HEK293 (cell line): ENCODE results near the gene ADGRD1.

Experiments
- CTCF ChIA-PET: fragments of 350-600 bp; formaldehyde crosslinking; extraction: SDS; loops from one replicate; lab custom pipeline; 2021; ENCODE audit warnings: antibody characterized with exemption; lab: Yijun Ruan, JAX
- POLR2A ChIA-PET: fragments of 300-600 bp; formaldehyde crosslinking; extraction: SDS; loops from one replicate; lab custom pipeline; 2020; ENCODE audit warnings: antibody characterized with exemption, inconsistent platforms; lab: Yijun Ruan, JAX
- H3K27ac ChIP-seq: fragments of 200-500 bp; sonication (Bioruptor generic); 2 replicates; pipeline ENCODE4 v1.5.1; 2014; ENCODE audit warnings: low read depth, low read length, control low read depth, inconsistent platforms; ENCODE audit errors: extremely low read depth
- H3K36me3 ChIP-seq, 2 experiments: fragments of 200-500 bp in 1 of 2; sonication (Bioruptor generic) in 1 of 2; 1 replicate in 1 of 2; 2 replicates in 1 of 2; pipeline ENCODE4 v1.5.1; 2014 to 2017; ENCODE audit warnings: inconsistent platforms in 2 of 2, low read length in 2 of 2; ENCODE audit not compliant: control insufficient read depth in 2 of 2, insufficient read depth in 1 of 2
- H3K4me1 ChIP-seq: fragments of 200-500 bp; sonication (Bioruptor generic); 2 replicates; pipeline ENCODE4 v1.5.1; 2014; ENCODE audit warnings: mild to moderate bottlenecking, low read length, inconsistent platforms; ENCODE audit not compliant: control insufficient read depth, insufficient read depth
- H3K4me3 ChIP-seq: 2 replicates; pipeline ENCODE4 v1.5.1; 2011; ENCODE audit warnings: low read depth, mild to moderate bottlenecking, control low read depth, low read length, moderate library complexity
- H3K9me3 ChIP-seq: fragments of 200-500 bp; sonication (Bioruptor generic); 2 replicates; pipeline ENCODE4 v1.5.1; 2014; ENCODE audit warnings: low read depth, low read length, inconsistent platforms; ENCODE audit not compliant: control insufficient read depth, insufficient read depth
- SCRT1 ChIP-seq: fragments of 450-650 bp; formaldehyde crosslinking; IDR thresholded peaks from 2 replicates; pipeline ENCODE4 v1.5.1; 2016; ENCODE audit warnings: missing biosample characterization, missing genetic modification characterization, borderline replicate concordance
- SETDB1 ChIP-seq: IDR thresholded peaks from one replicate; pipeline ENCODE4 v1.6.1; 2017; ENCODE audit warnings: mild to moderate bottlenecking, low read length, moderate library complexity, mixed read lengths; ENCODE audit not compliant: insufficient read length
- SP7 ChIP-seq: fragments of 450-650 bp; formaldehyde crosslinking; IDR thresholded peaks from 2 replicates; pipeline ENCODE4 v1.5.1; 2016; ENCODE audit warnings: missing biosample characterization, missing genetic modification characterization
- YY1 ChIP-seq: fragments of 450-650 bp; formaldehyde crosslinking; IDR thresholded peaks from 2 replicates; pipeline ENCODE4 v1.5.1; 2018; ENCODE audit warnings: missing biosample characterization, missing genetic modification characterization
- ZEB2 ChIP-seq: fragments of 450-650 bp; formaldehyde crosslinking; IDR thresholded peaks from 2 replicates; pipeline ENCODE4 v1.5.1; 2016; ENCODE audit warnings: missing biosample characterization, missing genetic modification characterization
- ZNF169 ChIP-seq: fragments of 450-650 bp; formaldehyde crosslinking; IDR thresholded peaks from 2 replicates; pipeline ENCODE4 v1.5.1; 2016; ENCODE audit warnings: missing biosample characterization, missing genetic modification characterization
- ZNF248 ChIP-seq: fragments of 450-650 bp; formaldehyde crosslinking; IDR thresholded peaks from 2 replicates; pipeline ENCODE4 v1.5.1; 2017; ENCODE audit warnings: missing biosample characterization, missing genetic modification characterization
- ZNF274 ChIP-seq, 2 experiments: fragments of 200-500 bp in 1 of 2; fragments of 450-650 bp in 1 of 2; sonication (Bioruptor generic) in 1 of 2; formaldehyde crosslinking in 1 of 2; IDR thresholded peaks; 2 replicates each; pipeline versions ENCODE4 v1.5.1 to v1.6.1; 2014 to 2016; ENCODE audit warnings: borderline replicate concordance in 1 of 2, inconsistent platforms in 1 of 2, low read length in 1 of 2, missing biosample characterization in 1 of 2, missing genetic modification characterization in 1 of 2
- ZNF335 ChIP-seq: fragments of 450-650 bp; formaldehyde crosslinking; conservative IDR thresholded peaks from 2 replicates; pipeline ENCODE4 v1.5.1; 2016; ENCODE audit warnings: missing biosample characterization, missing genetic modification characterization
- ZNF521 ChIP-seq: fragments of 450-650 bp; formaldehyde crosslinking; IDR thresholded peaks from 2 replicates; pipeline ENCODE4 v1.5.1; 2017; ENCODE audit warnings: missing biosample characterization, mild to moderate bottlenecking, missing genetic modification characterization
- ZNF571 ChIP-seq: fragments of 450-650 bp; formaldehyde crosslinking; IDR thresholded peaks from 2 replicates; pipeline ENCODE4 v1.5.0; 2017; ENCODE audit warnings: missing biosample characterization, missing genetic modification characterization
- ZNF768 ChIP-seq: fragments of 450-650 bp; formaldehyde crosslinking; IDR thresholded peaks from 2 replicates; pipeline ENCODE4 v1.5.1; 2018; ENCODE audit warnings: missing biosample characterization, mild to moderate bottlenecking, missing genetic modification characterization
- TF ChIP-seq, protein P1 (sequence below): fragments of 450-650 bp; formaldehyde crosslinking; IDR thresholded peaks from 2 replicates; pipeline ENCODE4 v1.5.1; 2016; ENCODE audit warnings: missing biosample characterization, missing genetic modification characterization
- TF ChIP-seq, protein P2 (sequence below): fragments of 450-650 bp; formaldehyde crosslinking; IDR thresholded peaks from 2 replicates; pipeline ENCODE4 v1.5.1; 2016; ENCODE audit warnings: missing biosample characterization, missing genetic modification characterization
- TF ChIP-seq, protein P3 (sequence below): fragments of 450-650 bp; formaldehyde crosslinking; IDR thresholded peaks from 2 replicates; pipeline ENCODE4 v1.5.1; 2016; ENCODE audit warnings: missing biosample characterization, missing genetic modification characterization
- TF ChIP-seq, protein P4 (sequence below): fragments of 450-650 bp; formaldehyde crosslinking; IDR thresholded peaks from 2 replicates; pipeline ENCODE4 v1.5.1; 2017; ENCODE audit warnings: missing biosample characterization, missing genetic modification characterization
- TF ChIP-seq, protein P5 (sequence below): fragments of 450-650 bp; formaldehyde crosslinking; IDR thresholded peaks from 2 replicates; pipeline ENCODE4 v1.5.1; 2016; ENCODE audit warnings: missing biosample characterization, missing genetic modification characterization
- TF ChIP-seq, protein P6 (sequence below): fragments of 450-650 bp; formaldehyde crosslinking; IDR thresholded peaks from 2 replicates; pipeline ENCODE4 v1.5.1; 2016; ENCODE audit warnings: missing biosample characterization, missing genetic modification characterization, borderline replicate concordance

The ADGRD1 gene

DNA sequence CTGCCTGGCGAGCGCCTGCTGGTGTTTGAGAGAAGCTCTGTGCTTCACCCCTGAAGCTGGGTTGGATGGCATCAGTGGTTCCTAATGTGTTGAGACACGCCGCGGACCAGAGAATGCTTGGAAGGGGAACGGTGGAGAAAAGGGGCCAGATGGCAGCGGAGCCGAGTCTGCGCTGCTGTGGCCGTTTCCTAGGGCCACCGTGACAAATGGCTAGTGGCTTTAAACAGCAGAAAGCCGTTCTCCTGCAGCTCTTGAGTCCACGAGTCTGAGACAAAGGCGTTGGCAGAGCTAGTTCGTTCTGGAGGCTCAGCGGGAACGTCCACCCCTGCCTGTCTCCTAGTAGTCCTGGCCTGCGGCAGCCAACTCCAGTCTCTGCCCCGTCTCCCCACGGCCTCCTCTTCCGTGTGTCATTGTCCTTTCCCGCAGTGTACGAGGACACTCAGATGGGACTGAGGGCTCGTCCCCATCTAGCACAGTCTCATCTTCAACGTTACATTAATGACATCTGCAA, 103.6 kb downstream of the ADGRD1 start:
- CTCF ChIA-PET: no interaction called here
- no peaks in the 10 kb centered on the region for H3K36me3 ChIP-seq
- H3K27ac ChIP-seq: no peak overlapping the region
- H3K4me1 ChIP-seq: no peaks in the 10 kb centered on the region
- no peak overlapping the region for H3K4me3 ChIP-seq
- TF ChIP-seq, protein P1, sequence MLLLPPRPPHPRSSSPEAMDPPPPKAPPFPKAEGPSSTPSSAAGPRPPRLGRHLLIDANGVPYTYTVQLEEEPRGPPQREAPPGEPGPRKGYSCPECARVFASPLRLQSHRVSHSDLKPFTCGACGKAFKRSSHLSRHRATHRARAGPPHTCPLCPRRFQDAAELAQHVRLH (tag by site-specific recombination): no peak
- TF ChIP-seq ZNF248 (no peak), ZNF274 (IDR thresholded peaks at IDR 0.05; ENCODE audit: low read length) (no peak), ZNF274 (tag by site-specific recombination; IDR thresholded peaks at IDR 0.05; ENCODE audit: borderline replicate concordance) (no peak), ZNF335 (tag by site-specific recombination) (no peak), YY1 (tag by site-specific recombination) (no peak), SETDB1 (no peak), ZNF169 (tag by site-specific recombination) (no peak), ZEB2 (tag by site-specific recombination) (no peak), ZNF571 (tag by site-specific recombination) (no peak)
- TF ChIP-seq, protein P2, sequence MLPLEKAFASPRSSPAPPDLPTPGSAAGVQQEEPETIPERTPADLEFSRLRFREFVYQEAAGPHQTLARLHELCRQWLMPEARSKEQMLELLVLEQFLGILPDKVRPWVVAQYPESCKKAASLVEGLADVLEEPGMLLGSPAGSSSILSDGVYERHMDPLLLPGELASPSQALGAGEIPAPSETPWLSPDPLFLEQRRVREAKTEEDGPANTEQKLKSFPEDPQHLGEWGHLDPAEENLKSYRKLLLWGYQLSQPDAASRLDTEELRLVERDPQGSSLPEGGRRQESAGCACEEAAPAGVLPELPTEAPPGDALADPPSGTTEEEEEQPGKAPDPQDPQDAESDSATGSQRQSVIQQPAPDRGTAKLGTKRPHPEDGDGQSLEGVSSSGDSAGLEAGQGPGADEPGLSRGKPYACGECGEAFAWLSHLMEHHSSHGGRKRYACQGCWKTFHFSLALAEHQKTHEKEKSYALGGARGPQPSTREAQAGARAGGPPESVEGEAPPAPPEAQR (tag by site-specific recombination): no peak
- TF ChIP-seq, protein P3, sequence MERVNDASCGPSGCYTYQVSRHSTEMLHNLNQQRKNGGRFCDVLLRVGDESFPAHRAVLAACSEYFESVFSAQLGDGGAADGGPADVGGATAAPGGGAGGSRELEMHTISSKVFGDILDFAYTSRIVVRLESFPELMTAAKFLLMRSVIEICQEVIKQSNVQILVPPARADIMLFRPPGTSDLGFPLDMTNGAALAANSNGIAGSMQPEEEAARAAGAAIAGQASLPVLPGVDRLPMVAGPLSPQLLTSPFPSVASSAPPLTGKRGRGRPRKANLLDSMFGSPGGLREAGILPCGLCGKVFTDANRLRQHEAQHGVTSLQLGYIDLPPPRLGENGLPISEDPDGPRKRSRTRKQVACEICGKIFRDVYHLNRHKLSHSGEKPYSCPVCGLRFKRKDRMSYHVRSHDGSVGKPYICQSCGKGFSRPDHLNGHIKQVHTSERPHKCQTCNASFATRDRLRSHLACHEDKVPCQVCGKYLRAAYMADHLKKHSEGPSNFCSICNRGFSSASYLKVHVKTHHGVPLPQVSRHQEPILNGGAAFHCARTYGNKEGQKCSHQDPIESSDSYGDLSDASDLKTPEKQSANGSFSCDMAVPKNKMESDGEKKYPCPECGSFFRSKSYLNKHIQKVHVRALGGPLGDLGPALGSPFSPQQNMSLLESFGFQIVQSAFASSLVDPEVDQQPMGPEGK: no peak
- TF ChIP-seq, protein P4, sequence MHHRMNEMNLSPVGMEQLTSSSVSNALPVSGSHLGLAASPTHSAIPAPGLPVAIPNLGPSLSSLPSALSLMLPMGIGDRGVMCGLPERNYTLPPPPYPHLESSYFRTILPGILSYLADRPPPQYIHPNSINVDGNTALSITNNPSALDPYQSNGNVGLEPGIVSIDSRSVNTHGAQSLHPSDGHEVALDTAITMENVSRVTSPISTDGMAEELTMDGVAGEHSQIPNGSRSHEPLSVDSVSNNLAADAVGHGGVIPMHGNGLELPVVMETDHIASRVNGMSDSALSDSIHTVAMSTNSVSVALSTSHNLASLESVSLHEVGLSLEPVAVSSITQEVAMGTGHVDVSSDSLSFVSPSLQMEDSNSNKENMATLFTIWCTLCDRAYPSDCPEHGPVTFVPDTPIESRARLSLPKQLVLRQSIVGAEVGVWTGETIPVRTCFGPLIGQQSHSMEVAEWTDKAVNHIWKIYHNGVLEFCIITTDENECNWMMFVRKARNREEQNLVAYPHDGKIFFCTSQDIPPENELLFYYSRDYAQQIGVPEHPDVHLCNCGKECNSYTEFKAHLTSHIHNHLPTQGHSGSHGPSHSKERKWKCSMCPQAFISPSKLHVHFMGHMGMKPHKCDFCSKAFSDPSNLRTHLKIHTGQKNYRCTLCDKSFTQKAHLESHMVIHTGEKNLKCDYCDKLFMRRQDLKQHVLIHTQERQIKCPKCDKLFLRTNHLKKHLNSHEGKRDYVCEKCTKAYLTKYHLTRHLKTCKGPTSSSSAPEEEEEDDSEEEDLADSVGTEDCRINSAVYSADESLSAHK (tag by site-specific recombination): no peak
- H3K9me3 ChIP-seq: no peaks in the 10 kb centered on the region
- POLR2A ChIA-PET: no interaction called here

DNA sequence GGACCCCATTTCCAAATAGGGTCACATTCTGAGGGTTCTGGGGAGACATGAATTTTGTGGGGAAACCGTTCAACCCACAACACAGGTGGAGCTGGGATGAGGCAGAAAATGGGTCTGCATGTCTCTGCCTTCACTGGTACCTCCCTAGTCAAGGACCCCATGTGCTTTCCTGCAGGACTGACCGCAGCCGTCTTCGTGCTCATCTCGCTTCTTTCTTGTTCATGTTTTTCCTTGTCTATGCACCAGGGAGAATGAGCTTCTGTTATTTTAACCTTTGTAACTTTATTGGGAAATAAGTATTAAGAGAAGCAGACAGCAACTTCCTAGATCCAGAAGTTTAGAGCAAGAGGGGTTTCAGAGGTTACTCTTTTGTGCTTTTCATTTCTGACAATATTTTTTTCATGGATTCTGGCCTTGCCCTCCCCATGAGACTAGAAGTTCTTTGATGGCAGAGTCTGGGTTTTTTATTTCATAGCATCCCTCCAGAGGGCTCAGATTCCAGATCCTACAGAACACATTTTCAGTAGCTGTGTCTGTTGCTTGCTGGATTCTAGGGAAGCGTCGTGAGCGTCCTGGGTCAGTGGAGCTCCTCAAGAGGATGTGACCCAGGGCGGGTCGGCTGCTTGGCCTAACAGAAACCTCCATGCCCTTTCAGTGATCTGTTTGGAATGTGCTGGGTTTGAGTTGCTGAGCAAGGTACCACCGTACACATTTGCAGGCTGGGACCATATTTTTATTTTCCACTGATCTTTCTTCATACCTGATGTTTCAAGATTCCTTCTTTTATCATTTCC, 104.2 kb downstream of the ADGRD1 start:
- ChIA-PET POLR2A (no interaction called here), CTCF (no interaction called here)
- Histone ChIP-seq H3K36me3 (no peaks in the 10 kb centered on the region), H3K4me3 (no peak overlapping the region), H3K4me1 (no peaks in the 10 kb centered on the region), H3K27ac (no peak overlapping the region), H3K9me3 (no peaks in the 10 kb centered on the region)
- TF ChIP-seq SP7 (tag by site-specific recombination) (no peak), ZNF768 (tag by site-specific recombination) (no peak), ZNF521 (no peak), SCRT1 (tag by site-specific recombination) (no peak)
- TF ChIP-seq, protein P5, sequence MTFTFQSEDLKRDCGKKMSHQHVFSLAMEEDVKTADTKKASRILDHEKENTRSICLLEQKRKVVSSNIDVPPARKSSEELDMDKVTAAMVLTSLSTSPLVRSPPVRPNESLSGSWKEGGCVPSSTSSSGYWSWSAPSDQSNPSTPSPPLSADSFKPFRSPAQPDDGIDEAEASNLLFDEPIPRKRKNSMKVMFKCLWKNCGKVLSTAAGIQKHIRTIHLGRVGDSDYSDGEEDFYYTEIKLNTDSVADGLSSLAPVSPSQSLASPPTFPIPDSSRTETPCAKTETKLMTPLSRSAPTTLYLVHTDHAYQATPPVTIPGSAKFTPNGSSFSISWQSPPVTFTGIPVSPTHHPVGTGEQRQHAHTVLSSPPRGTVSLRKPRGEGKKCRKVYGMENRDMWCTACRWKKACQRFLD (tag by site-specific recombination): no peak
- TF ChIP-seq, protein P6, sequence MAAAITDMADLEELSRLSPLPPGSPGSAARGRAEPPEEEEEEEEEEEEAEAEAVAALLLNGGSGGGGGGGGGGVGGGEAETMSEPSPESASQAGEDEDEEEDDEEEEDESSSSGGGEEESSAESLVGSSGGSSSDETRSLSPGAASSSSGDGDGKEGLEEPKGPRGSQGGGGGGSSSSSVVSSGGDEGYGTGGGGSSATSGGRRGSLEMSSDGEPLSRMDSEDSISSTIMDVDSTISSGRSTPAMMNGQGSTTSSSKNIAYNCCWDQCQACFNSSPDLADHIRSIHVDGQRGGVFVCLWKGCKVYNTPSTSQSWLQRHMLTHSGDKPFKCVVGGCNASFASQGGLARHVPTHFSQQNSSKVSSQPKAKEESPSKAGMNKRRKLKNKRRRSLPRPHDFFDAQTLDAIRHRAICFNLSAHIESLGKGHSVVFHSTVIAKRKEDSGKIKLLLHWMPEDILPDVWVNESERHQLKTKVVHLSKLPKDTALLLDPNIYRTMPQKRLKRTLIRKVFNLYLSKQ: no peak
